GM12872 (cell line): Measurements from ENCODE around the gene APBA3.

Experiments used
- TF ChIP-seq, protein P1 (sequence below): IDR thresholded peaks from 3 replicates; pipeline ENCODE4 v1.5.1; 2011; ENCODE audit warnings: low read depth, mild to moderate bottlenecking, low read length, moderate library complexity; ENCODE audit not compliant: insufficient read depth

The APBA3 gene

GRCh38 chr19:3773814-3774515, 12.5 kb upstream of the APBA3 start:
- TF ChIP-seq, protein P1, sequence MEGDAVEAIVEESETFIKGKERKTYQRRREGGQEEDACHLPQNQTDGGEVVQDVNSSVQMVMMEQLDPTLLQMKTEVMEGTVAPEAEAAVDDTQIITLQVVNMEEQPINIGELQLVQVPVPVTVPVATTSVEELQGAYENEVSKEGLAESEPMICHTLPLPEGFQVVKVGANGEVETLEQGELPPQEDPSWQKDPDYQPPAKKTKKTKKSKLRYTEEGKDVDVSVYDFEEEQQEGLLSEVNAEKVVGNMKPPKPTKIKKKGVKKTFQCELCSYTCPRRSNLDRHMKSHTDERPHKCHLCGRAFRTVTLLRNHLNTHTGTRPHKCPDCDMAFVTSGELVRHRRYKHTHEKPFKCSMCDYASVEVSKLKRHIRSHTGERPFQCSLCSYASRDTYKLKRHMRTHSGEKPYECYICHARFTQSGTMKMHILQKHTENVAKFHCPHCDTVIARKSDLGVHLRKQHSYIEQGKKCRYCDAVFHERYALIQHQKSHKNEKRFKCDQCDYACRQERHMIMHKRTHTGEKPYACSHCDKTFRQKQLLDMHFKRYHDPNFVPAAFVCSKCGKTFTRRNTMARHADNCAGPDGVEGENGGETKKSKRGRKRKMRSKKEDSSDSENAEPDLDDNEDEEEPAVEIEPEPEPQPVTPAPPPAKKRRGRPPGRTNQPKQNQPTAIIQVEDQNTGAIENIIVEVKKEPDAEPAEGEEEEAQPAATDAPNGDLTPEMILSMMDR: no peak

DNA sequence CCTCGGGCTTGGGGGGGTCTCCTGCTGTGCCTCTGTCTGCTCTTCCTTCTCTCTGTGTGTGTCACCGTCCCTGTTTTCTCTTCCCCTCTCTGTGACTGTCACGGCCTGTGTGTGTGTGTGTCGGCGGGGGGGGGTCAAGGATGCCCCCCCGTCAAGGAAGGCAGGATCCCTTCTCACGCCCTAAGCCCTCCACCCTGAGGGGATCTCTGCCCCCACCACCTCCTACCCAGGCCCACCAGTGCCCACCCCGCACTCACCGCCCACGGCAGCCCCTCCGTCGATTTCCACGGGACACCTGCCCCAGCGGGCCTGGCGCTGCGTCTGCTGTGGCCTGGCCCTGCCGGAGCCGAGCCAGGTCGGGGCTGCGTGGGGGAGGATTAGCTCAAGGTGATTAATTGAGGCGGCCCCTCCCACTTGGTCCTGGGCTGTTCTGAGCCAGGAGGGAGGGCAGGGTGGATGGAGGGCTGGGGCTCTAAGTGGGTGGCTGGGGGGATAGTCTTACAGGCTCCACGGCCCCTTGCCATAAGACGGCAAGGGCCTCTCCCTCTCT, 10.5 kb upstream of the APBA3 start, which contains the start of gene RAX2:
RAX2 (minus strand) TSS at position 323 of the 550 bp plus-strand sequence. CDS start 486 bp downstream, outside the sequence.
- TF ChIP-seq, protein P1: no peak

DNA sequence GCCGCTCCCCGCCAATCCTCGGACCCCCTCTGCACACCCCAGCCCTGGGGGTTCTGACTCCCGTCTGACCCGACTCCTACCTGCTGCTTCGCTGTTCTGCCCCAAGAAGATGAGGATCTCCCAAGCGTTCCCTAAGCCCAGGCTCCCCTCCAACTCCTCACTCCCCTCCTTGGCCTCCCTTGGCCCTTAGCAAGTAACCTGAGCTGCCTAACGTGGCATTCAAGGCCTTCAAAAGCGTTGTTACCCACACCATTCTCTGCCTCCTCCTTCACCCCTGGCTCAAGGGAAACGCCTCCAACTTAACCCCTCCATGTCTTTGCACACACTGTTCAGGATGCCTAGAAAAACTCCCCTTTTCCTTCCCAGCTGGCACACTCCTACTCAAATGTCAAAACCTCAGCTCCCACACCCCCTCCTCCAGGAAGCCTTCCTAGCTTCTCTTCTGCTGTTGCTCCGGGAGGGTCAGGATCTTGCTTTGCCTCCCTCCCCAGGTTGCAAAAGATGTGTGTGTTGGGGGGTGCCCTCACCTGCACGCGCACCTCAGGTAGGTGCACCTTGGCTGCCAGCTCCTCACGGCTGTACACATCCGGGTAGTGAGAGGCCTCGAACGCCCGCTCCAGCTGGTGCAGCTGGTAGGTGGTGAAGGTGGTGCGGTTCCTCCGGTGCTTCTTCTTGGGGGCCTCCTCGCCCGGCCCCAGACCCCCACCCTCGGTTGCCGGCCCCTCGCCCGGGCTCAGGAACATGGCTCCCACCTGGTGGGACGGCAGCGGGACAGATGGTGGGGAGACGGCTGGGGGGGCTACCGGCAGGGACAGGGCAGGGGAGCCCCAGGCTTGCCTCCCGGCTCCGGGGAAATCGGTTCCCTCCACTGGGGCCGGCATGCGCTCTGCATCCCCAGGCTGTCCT, 9.8 kb upstream of the APBA3 start:
- TF ChIP-seq, protein P1: no peak

DNA sequence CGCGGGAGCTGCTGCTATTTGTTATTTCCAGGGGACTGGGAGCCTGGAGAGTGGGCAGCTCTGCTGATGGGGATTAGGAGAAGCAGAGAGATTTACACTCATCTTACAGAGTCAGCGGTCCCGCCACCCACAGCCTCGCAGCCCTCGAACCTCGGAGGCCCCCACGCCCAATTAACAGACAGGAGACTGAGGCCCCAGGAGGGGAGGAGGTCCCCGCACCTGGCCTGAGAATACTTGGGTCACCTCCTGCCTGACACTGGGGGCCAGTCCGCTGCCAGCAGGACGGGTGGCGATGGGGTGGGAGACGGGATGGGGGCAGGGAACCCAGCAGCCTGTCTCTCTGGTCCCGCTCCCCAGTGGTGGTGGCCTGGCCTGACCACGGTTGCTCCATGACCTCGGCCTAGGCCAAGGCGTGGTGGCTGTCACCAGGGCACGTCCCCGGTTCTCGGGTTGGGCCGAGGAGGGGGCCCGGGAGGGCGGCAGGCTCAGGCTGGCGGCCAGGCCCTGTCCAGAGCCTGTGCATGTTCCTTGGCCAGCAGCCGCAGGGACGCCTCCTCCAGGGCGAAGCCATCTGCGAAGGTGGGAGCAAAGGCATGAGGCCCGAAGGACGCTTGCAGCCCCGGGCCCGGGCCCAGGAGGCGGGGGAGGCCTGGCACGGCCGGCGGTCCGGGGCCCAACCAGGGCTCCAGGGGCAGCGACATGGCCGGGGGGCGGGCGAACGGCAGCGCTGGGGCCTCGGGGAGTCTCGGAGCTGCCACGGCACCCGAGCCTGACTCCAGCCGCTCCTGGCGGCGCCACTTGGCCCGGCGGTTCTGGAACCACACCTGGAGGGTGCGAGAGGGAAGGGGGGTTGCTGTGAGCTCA, 8.9 kb upstream of the APBA3 start:
- TF ChIP-seq, protein P1: no peak

- TF ChIP-seq, protein P1: no peak
Measured at GRCh38 chr19:3769494-3769893, 8.0 kb upstream of the APBA3 start.

DNA sequence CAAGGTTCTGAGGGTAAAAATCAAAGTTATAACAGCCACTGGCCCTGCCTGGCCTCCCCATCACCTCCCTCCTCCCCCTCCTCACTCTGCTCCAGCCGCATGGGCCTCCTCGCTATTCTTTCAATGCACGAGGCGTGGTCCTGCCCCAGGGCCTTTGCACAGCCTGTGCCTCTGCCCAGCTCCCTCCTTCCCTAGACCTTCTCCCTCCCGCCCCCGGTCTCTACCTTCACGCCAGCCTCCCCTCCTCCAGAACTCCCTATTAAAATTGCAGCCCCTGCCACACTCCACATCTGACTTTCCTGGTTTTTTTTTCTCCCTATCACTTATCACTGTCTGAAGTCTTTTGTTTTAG, 7.2 kb upstream of the APBA3 start:
- TF ChIP-seq, protein P1: no peak
